GM12878 (cell line): ENCODE measurements around the gene TRAF7. TPM values are rescaled to one million over a fixed set of nuclear protein-coding genes. Genes with fewer than 3 reads are reported as not detected.

Source experiments
- ATAC-seq: fragments of 200-7000 bp; cut with Tn5 transposase; 3 replicates; pipeline ENCODE4 v1.9.1; 2020; ENCODE audit warnings: mild to moderate bottlenecking, moderate library complexity
- BruUV-seq: library from RNA; stranded (reverse); fragments of 400-500 nt; replicated peaks from 2 replicates; lab custom pipeline; 2021; lab: Mats Ljungman, UMichigan
- CTCF ChIA-PET: fragments of 300-600 bp; sonication (Branson Sonifier 250); formaldehyde crosslinking; extraction: SDS; loops from one replicate; lab custom pipeline; 2021; ENCODE audit warnings: inconsistent platforms; lab: Yijun Ruan, JAX
- POLR2A ChIA-PET: fragments of 350-600 bp; formaldehyde crosslinking; extraction: SDS; loops from one replicate; lab custom pipeline; 2021; ENCODE audit warnings: inconsistent platforms; lab: Charles Lee
- RAD21 ChIA-PET: fragments of 300-600 bp; sonication (Branson Sonifier 250); formaldehyde crosslinking; loops from one replicate; lab custom pipeline; 2023; ENCODE audit warnings: antibody characterized with exemption; ENCODE audit not compliant: unreplicated experiment; lab: Charles Lee
- SMC1A ChIA-PET: fragments of 300-600 bp; sonication (Branson Sonifier 250); formaldehyde crosslinking; loops from one replicate; lab custom pipeline; 2023; ENCODE audit not compliant: unreplicated experiment, uncharacterized antibody; lab: Charles Lee
- DNase-seq: peaks from one replicate; pipeline ENCODE4 v3.0.0-alpha.2; 2011; ENCODE audit warnings: low read depth, low spot score
- FAIRE-seq: peaks from 3 replicates; lab custom pipeline; 2011; peaks lifted over from hg19 to GRCh38; lab: Jason Lieb, UNC
- H2AFZ ChIP-seq: 2 replicates; pipeline ENCODE4 v1.6.0; 2011; ENCODE audit warnings: low read depth, low read length, control low read depth; ENCODE audit not compliant: control insufficient read depth
- H3K27ac ChIP-seq: 2 replicates; pipeline ENCODE4 v1.5.1; 2011; ENCODE audit warnings: control low read depth; ENCODE audit not compliant: control insufficient read depth, insufficient read depth
- H3K27me3 ChIP-seq, 2 experiments: replicated peaks in 1 of 2; 2 replicates each; pipeline versions ENCODE4 v1.6.0 to v1.6.1; 2011; ENCODE audit warnings: low read length in 1 of 2; ENCODE audit not compliant: control insufficient read depth in 2 of 2, insufficient read depth in 2 of 2
- H3K36me3 ChIP-seq, 2 experiments: 2 replicates each; pipeline ENCODE4 v1.5.1; 2011; ENCODE audit warnings: low read length in 1 of 2; ENCODE audit not compliant: control insufficient read depth in 2 of 2, insufficient read depth in 2 of 2
- H3K4me1 ChIP-seq: 2 replicates; pipeline ENCODE4 v1.6.1; 2011; ENCODE audit warnings: mild to moderate bottlenecking, low read length, moderate library complexity, mixed read lengths; ENCODE audit not compliant: control insufficient read depth, insufficient read depth
- H3K4me2 ChIP-seq: 2 replicates; pipeline ENCODE4 v1.6.0; 2011; ENCODE audit warnings: control low read depth; ENCODE audit not compliant: control insufficient read depth, insufficient read depth
- H3K4me3 ChIP-seq: fragments of 200-600 bp; sonication (generic); 2 replicates; pipeline ENCODE4 v1.5.1; 2016
- H3K79me2 ChIP-seq: 2 replicates; pipeline ENCODE4 v1.6.0; 2011; ENCODE audit warnings: low read length; ENCODE audit not compliant: control insufficient read depth, insufficient read depth
- H3K9ac ChIP-seq: 2 replicates; pipeline ENCODE4 v1.8.0; 2011; ENCODE audit warnings: low read length, control low read depth, mixed read lengths; ENCODE audit not compliant: control insufficient read depth, insufficient read depth
- H3K9me3 ChIP-seq: replicated peaks from 3 replicates; pipeline ENCODE4 v1.5.1; 2011; ENCODE audit warnings: mild to moderate bottlenecking, low read length; ENCODE audit not compliant: control insufficient read depth, insufficient read depth
- H4K20me1 ChIP-seq: 2 replicates; pipeline ENCODE4 v1.6.0; 2011; ENCODE audit not compliant: control insufficient read depth, insufficient read depth
- CREM ChIP-seq: IDR thresholded peaks from 2 replicates; pipeline ENCODE4 v1.6.1; 2014; ENCODE audit warnings: antibody characterized with exemption, low read depth
- KLF5 ChIP-seq: fragments of 450-650 bp; IDR thresholded peaks from 2 replicates; pipeline ENCODE4 v1.6.1; 2014; ENCODE audit warnings: mild to moderate bottlenecking; ENCODE audit not compliant: partially characterized antibody
- SPI1 ChIP-seq: IDR thresholded peaks from 2 replicates; pipeline ENCODE4 v1.6.1; 2011; ENCODE audit warnings: low read depth, mild to moderate bottlenecking, low read length, moderate library complexity, borderline replicate concordance; ENCODE audit not compliant: insufficient read depth
- WGBS: methylation state at CpG from one replicate; pipeline ENCODE4 v1.1.6; 2016; ENCODE audit warnings: low lambda C conversion rate; ENCODE audit not compliant: insufficient replicate concordance, insufficient coverage; ENCODE audit errors: missing lambda C conversion rate; 5-methylcytosine and 5-hydroxymethylcytosine counted together
- in situ Hi-C: fragments of 300-500 bp; cut with MboI; formaldehyde crosslinking; loops from 9 replicates; pipeline ENCODE4 v1.14.3; 2018; ENCODE audit warnings: mixed read lengths
- intact Hi-C: fragments of 100-400 bp; cut with micrococcal nuclease; formaldehyde crosslinking; loops from one replicate; pipeline ENCODE4 v1.14.2; 2022; ENCODE audit not compliant: unreplicated experiment
- polyA plus RNA-seq, 11 experiments: library from polyadenylated mRNA; depleted of rRNA in 4 of 11; unstranded in 6 of 11; stranded (reverse) in 5 of 11; fragments of >200 nt; fragmentation: Nextera tagmentation in 4 of 11; fragmentation: Illumina TruSeq in 1 of 11; extraction: Ambion mirVana in 4 of 11; extraction: Trizol in 1 of 11; gene quantifications; 1 replicate in 1 of 11; 2 replicates in 10 of 11; pipeline versions ENCODE4 v1.2.1 to v1.2.3, GENCODE V29; 2011 to 2016; ENCODE audit warnings: inconsistent platforms in 2 of 11, missing spikeins in 2 of 11, low read depth in 1 of 11
- total RNA-seq, 4 experiments: library from RNA; depleted of rRNA in 3 of 4; stranded (reverse); fragments of >200 nt in 3 of 4; fragmentation: Illumina TruSeq in 1 of 4; extraction: Trizol in 1 of 4; gene quantifications; 2 replicates each; pipeline versions ENCODE4 v1.2.1 to v1.2.3, GENCODE V29; 2013 to 2021
- TF ChIP-seq, protein P1 (sequence below): fragments of 450-650 bp; conservative IDR thresholded peaks from 2 replicates; pipeline ENCODE4 v1.6.1; 2017; ENCODE audit warnings: mild to moderate bottlenecking, moderate library complexity
- TF ChIP-seq, protein P2 (sequence below): fragments of 450-650 bp; IDR thresholded peaks from 2 replicates; pipeline ENCODE4 v1.6.1; 2017; ENCODE audit warnings: low read depth, mild to moderate bottlenecking, moderate library complexity
- TF ChIP-seq, protein P3 (sequence below): IDR thresholded peaks from 2 replicates; pipeline ENCODE4 v1.6.1; 2011; ENCODE audit warnings: low read depth, mild to moderate bottlenecking, low read length, moderate library complexity, borderline replicate concordance; ENCODE audit errors: extremely low read depth

The TRAF7 gene
- total and polyA plus RNA-seq, 10 of the 15 experiments (the other 5 are each of a cell fraction or from before 2014, with no cell fraction given), result 0.61 to 87.0 (median 30.0) TPM

DNA sequence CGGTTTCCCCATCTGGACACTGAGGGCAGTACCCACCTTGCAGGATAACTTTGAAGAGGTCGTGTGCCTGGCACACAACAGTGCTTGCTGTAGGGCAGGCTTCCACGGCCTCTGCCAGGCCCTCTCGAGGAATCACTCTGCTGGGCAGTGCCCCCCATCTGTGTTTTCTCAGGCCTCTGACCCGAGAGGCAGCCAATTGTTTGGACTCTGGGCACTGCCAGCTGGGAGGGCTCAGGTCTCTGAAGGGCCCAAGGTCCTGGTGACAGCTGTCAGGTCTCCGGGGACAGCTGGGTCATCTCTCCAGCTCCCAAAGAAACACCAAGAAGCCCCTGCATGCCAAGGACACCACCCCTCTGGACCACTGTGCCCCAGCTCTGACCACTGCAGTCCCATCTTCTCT lies 8.2 kb upstream of the TRAF7 start:
- Histone ChIP-seq H4K20me1 (peaks cover 4% of the 10 kb centered on the region; the same call in 1 of the 2 replicates), H3K4me3 (no peak overlapping the region), H3K9ac (no peak overlapping the region), H3K27ac (no peak overlapping the region), H3K27me3 (no peaks in the 10 kb centered on the region), H3K4me2 (no peak overlapping the region), H2AFZ (no peak overlapping the region), H3K79me2 (peaks cover 2% of the 10 kb centered on the region), H3K9me3 (no peaks in the 10 kb centered on the region), H3K4me1 (peaks cover 30% of the 10 kb centered on the region), H3K36me3 (peaks cover 0 to 5% of the 10 kb centered on the region in 2 experiments; a peak in 2 of 4 replicates)
- POLR2A ChIA-PET, result no interaction called here
- no peak for ATAC-seq
- no peak for FAIRE-seq
- intact Hi-C loops, result no loop called here
- no peak for DNase-seq
- no peak for TF ChIP-seq KLF5
- TF ChIP-seq, protein P1, sequence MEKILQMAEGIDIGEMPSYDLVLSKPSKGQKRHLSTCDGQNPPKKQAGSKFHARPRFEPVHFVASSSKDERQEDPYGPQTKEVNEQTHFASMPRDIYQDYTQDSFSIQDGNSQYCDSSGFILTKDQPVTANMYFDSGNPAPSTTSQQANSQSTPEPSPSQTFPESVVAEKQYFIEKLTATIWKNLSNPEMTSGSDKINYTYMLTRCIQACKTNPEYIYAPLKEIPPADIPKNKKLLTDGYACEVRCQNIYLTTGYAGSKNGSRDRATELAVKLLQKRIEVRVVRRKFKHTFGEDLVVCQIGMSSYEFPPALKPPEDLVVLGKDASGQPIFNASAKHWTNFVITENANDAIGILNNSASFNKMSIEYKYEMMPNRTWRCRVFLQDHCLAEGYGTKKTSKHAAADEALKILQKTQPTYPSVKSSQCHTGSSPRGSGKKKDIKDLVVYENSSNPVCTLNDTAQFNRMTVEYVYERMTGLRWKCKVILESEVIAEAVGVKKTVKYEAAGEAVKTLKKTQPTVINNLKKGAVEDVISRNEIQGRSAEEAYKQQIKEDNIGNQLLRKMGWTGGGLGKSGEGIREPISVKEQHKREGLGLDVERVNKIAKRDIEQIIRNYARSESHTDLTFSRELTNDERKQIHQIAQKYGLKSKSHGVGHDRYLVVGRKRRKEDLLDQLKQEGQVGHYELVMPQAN, result no peak
- TF ChIP-seq CREM, result no peak
- no peak for TF ChIP-seq SPI1
- TF ChIP-seq, protein P2, sequence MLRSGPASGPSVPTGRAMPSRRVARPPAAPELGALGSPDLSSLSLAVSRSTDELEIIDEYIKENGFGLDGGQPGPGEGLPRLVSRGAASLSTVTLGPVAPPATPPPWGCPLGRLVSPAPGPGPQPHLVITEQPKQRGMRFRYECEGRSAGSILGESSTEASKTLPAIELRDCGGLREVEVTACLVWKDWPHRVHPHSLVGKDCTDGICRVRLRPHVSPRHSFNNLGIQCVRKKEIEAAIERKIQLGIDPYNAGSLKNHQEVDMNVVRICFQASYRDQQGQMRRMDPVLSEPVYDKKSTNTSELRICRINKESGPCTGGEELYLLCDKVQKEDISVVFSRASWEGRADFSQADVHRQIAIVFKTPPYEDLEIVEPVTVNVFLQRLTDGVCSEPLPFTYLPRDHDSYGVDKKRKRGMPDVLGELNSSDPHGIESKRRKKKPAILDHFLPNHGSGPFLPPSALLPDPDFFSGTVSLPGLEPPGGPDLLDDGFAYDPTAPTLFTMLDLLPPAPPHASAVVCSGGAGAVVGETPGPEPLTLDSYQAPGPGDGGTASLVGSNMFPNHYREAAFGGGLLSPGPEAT, result no peak
- TF ChIP-seq, protein P3, sequence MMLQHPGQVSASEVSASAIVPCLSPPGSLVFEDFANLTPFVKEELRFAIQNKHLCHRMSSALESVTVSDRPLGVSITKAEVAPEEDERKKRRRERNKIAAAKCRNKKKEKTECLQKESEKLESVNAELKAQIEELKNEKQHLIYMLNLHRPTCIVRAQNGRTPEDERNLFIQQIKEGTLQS, result no peak
- in situ Hi-C loops, result loop anchor here (10.0 kb wide), 2 partner anchors 63 to 283 kb away; no protein-coding TSS in a partner anchor
- RAD21 ChIA-PET, result interaction anchor here (0.6 kb wide), 1 partner anchor 117 kb away, joined by 3 read pairs; no protein-coding TSS in a partner anchor
- 60% methylated on average over 6 of the region's 6 CpGs for WGBS
- BruUV-seq, result no TSS peak
- CTCF ChIA-PET, result interaction anchor here (1.4 to 2.3 kb wide), 4 partner anchors 11 to 143 kb away, joined by 4 to 7 read pairs (median 5); partner anchors contain the start of gene PKD1
- SMC1A ChIA-PET, result interaction anchor here (1.1 kb wide), 1 partner anchor 105 kb away, joined by 3 read pairs; no protein-coding TSS in a partner anchor
